Measurements from ENCODE around the gene FKBP2. TPM values are rescaled to one million over a fixed set of nuclear protein-coding genes. Genes with fewer than 3 reads are reported as not detected.
A peak's percentile ranks its signal among the peaks of the same experiment; 100 is the strongest.

Gene FKBP2
- total RNA-seq, 1 experiment from 2014 or later: 70.2 TPM

DNA sequence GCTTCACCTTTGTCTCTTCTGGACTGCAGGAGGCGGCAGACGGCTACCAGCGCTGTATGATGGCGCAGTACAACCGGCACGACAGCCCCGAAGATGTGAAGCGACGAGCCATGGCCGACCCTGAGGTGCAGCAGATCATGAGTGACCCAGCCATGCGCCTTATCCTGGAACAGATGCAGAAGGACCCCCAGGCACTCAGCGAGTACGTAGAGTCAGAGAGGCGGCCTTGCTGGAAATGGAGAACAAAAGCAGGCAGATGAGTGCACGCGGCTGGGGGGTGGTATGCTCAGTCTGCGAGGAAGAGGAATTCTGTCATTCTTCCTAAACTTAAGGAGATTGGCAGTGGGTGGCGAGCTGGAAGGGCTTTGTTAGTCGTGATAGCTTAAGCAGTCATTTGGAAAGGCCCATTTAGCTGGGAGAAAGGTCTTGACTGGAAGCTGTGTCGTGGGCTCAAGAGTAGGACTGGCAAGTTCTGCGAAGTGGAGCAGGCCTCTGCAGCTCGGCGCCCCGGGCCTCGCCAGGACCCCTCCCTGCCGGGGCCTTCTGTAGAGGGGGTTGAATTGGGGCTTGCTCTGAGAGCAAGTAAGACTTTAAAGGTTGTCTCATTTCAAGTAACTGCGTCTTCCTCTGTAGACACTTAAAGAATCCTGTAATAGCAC lies 37.3 kb upstream of the FKBP2 start:
- Histone ChIP-seq H3K9me3 (no peaks in the 10 kb centered on the region), H3K4me3 (ENCODE audit: low read depth, low read length) (no peak overlapping the region), H3K4me1 (no peaks in the 10 kb centered on the region), H3K27me3 (replicated peaks; ENCODE audit: control insufficient read depth, insufficient read depth, low read length) (no peaks in the 10 kb centered on the region), H3K36me3 (ENCODE audit: control insufficient read depth, insufficient read depth, low read length) (peaks cover 5% of the 10 kb centered on the region)
- H3K27ac Mint-ChIP-seq (ENCODE audit: unreplicated experiment): no peak overlapping the region
- H3K27me3 Mint-ChIP-seq (ENCODE audit: insufficient read depth, unreplicated experiment): no peaks in the 10 kb centered on the region
- H3K4me3 Mint-ChIP-seq (ENCODE audit: unreplicated experiment): no peak overlapping the region
- POLR2A ChIA-PET: interaction anchor here (1.9 kb wide), 1 partner anchor 18 kb away, joined by 7 read pairs; the partner anchor contains the start of gene STIP1
- no peak for DNase-seq
- intact Hi-C loops (cut with micrococcal nuclease; ENCODE audit: unreplicated experiment): loop anchor here (1.0 kb wide), 1 partner anchor 31 kb away; the partner anchor contains the start of gene VEGFB
- no peaks in the 10 kb centered on the region for H3K9me3 Mint-ChIP-seq (ENCODE audit: unreplicated experiment)
- peaks cover 83% of the 10 kb centered on the region for H3K36me3 Mint-ChIP-seq (ENCODE audit: insufficient read depth, unreplicated experiment)
- CTCF ChIA-PET: no interaction called here
- TF ChIP-seq, protein P1, sequence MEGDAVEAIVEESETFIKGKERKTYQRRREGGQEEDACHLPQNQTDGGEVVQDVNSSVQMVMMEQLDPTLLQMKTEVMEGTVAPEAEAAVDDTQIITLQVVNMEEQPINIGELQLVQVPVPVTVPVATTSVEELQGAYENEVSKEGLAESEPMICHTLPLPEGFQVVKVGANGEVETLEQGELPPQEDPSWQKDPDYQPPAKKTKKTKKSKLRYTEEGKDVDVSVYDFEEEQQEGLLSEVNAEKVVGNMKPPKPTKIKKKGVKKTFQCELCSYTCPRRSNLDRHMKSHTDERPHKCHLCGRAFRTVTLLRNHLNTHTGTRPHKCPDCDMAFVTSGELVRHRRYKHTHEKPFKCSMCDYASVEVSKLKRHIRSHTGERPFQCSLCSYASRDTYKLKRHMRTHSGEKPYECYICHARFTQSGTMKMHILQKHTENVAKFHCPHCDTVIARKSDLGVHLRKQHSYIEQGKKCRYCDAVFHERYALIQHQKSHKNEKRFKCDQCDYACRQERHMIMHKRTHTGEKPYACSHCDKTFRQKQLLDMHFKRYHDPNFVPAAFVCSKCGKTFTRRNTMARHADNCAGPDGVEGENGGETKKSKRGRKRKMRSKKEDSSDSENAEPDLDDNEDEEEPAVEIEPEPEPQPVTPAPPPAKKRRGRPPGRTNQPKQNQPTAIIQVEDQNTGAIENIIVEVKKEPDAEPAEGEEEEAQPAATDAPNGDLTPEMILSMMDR (IDR thresholded peaks at IDR 0.05; ENCODE audit: insufficient read depth in 1 of 2, low read depth in 1 of 2, low read length in 1 of 2, severe bottlenecking in 1 of 2, unreplicated experiment in 1 of 2): no peak
- no TSS peak for BruUV-seq (replicated peaks)
- H3K4me1 Mint-ChIP-seq (ENCODE audit: low read depth, unreplicated experiment): no peaks in the 10 kb centered on the region

DNA sequence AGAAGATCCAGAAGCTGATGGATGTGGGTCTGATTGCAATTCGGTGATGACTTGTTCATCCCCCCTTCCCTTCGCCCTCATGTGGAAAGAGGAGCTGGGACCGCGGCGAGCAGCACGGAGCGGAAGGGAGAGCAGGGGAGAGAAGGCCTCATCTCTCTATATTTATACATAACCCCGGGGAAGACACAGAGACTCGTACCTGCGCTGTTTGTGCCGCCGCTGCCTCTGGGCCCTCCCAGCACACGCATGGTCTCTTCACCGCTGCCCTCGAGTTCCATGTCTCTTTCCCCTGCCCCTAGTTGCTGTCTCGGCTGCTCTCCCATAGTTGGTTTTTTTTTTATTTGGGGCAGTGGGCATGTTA lies 36.8 kb upstream of the FKBP2 start:
- Histone ChIP-seq H3K4me1 (no peaks in the 10 kb centered on the region), H3K4me3 (ENCODE audit: low read depth, low read length) (no peak overlapping the region), H3K36me3 (ENCODE audit: control insufficient read depth, insufficient read depth, low read length) (peaks cover 5% of the 10 kb centered on the region), H3K9me3 (no peaks in the 10 kb centered on the region), H3K27me3 (replicated peaks; ENCODE audit: control insufficient read depth, insufficient read depth, low read length) (no peaks in the 10 kb centered on the region)
- H3K27ac Mint-ChIP-seq (ENCODE audit: unreplicated experiment): peak overlapping the region; percentile 39
- H3K9me3 Mint-ChIP-seq (ENCODE audit: unreplicated experiment): no peaks in the 10 kb centered on the region
- H3K36me3 Mint-ChIP-seq (ENCODE audit: insufficient read depth, unreplicated experiment): peaks cover 83% of the 10 kb centered on the region
- TF ChIP-seq, protein P1 (IDR thresholded peaks at IDR 0.05; ENCODE audit: insufficient read depth in 1 of 2, low read depth in 1 of 2, low read length in 1 of 2, severe bottlenecking in 1 of 2, unreplicated experiment in 1 of 2): no peak
- ChIA-PET CTCF (interaction anchor here (0.6 to 1.3 kb wide), 9 partner anchors 19 to 132 kb away, joined by 3 to 9 read pairs (median 6); partner anchors contain the start of genes NUDT22, STIP1 and TRPT1), POLR2A (interaction anchor here (0.6 to 1.9 kb wide), 4 partner anchors 18 to 114 kb away, joined by 3 to 7 read pairs (median 6); partner anchors contain the start of genes ESRRA, PRDX5 and STIP1)
- BruUV-seq (replicated peaks): TSS peak; percentile 90
- no peak overlapping the region for H3K4me3 Mint-ChIP-seq (ENCODE audit: unreplicated experiment)
- intact Hi-C loops (cut with micrococcal nuclease; ENCODE audit: unreplicated experiment): loop anchor here (1.0 kb wide), 1 partner anchor 30 kb away; the partner anchor contains the start of gene VEGFB
- no peaks in the 10 kb centered on the region for H3K4me1 Mint-ChIP-seq (ENCODE audit: low read depth, unreplicated experiment)
- no peak for DNase-seq
- H3K27me3 Mint-ChIP-seq (ENCODE audit: insufficient read depth, unreplicated experiment): no peaks in the 10 kb centered on the region

DNA sequence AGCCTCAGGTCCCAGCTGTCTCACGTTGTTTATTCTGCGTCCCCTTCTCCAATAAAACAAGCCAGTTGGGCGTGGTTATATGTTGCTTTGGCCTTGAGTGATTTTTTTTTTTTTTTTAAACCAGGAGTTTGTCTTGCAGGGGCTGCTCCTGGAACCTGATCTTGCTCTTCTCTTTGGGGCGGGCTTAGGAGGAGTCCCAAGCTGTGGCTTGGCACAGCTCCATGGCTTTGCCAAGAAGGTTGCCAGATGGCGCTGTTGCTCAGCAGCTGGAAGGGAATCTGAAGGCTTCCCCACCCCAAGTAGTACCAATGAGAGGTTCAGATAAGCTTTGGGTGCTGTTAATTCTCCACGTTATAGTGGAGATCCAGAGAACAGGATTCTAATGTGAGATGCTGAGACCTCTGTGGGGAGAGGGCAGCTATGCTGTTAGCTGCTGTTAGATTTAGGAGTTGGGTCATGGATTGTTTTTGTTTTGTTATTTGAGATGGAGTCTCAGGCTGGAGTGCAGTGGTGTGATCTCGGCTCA lies 36.4 kb upstream of the FKBP2 start:
- H3K4me1 Mint-ChIP-seq (ENCODE audit: low read depth, unreplicated experiment): no peaks in the 10 kb centered on the region
- H3K4me1 ChIP-seq: no peaks in the 10 kb centered on the region
- TF ChIP-seq, protein P1 (IDR thresholded peaks at IDR 0.05; ENCODE audit: insufficient read depth in 1 of 2, low read depth in 1 of 2, low read length in 1 of 2, severe bottlenecking in 1 of 2, unreplicated experiment in 1 of 2): peak; percentile 59 to 74
- DNase-seq: peak; percentile 69 to 71
- POLR2A ChIA-PET: interaction anchor here (0.6 to 1.9 kb wide), 4 partner anchors 19 to 113 kb away, joined by 3 to 7 read pairs (median 6); partner anchors contain the start of genes ESRRA, PRDX5 and STIP1
- no peaks in the 10 kb centered on the region for H3K27me3 ChIP-seq (replicated peaks; ENCODE audit: control insufficient read depth, insufficient read depth, low read length)
- H3K27me3 Mint-ChIP-seq (ENCODE audit: insufficient read depth, unreplicated experiment): no peaks in the 10 kb centered on the region
- H3K4me3 Mint-ChIP-seq (ENCODE audit: unreplicated experiment): no peak overlapping the region
- peaks cover 83% of the 10 kb centered on the region for H3K36me3 Mint-ChIP-seq (ENCODE audit: insufficient read depth, unreplicated experiment)
- peaks cover 5% of the 10 kb centered on the region for H3K36me3 ChIP-seq (ENCODE audit: control insufficient read depth, insufficient read depth, low read length)
- BruUV-seq (replicated peaks): no TSS peak
- no peaks in the 10 kb centered on the region for H3K9me3 Mint-ChIP-seq (ENCODE audit: unreplicated experiment)
- no peak overlapping the region for H3K4me3 ChIP-seq (ENCODE audit: low read depth, low read length)
- H3K9me3 ChIP-seq: no peaks in the 10 kb centered on the region
- intact Hi-C loops (cut with micrococcal nuclease; ENCODE audit: unreplicated experiment): loop anchor here (1.0 kb wide), 1 partner anchor 30 kb away; the partner anchor contains the start of gene VEGFB
- CTCF ChIA-PET: interaction anchor here (0.5 to 1.3 kb wide), 11 partner anchors 9 to 132 kb away, joined by 3 to 9 read pairs (median 5); partner anchors contain the start of genes NUDT22, STIP1 and TRPT1
- peak overlapping the region; percentile 39 for H3K27ac Mint-ChIP-seq (ENCODE audit: unreplicated experiment)
